Measurements from ENCODE around the gene SMO.

GRCh38 chr7:129224251-129225205 is 36.1 kb downstream of the SMO start, which contains the start of gene AHCYL2:
- TF ChIP-seq EZH2 (IDR thresholded peaks at IDR 0.05; ENCODE audit: low read length, unreplicated experiment) (no peak), CTCF (conservative IDR thresholded peaks at IDR 0.05; ENCODE audit: low read depth, low read length) (no peak), EZH2phosphoT487 (IDR thresholded peaks at IDR 0.05; ENCODE audit: borderline replicate concordance, low read length) (no peak)
